HepG2 (cell line): Measurements from ENCODE around the gene DGCR6L. TPM values are rescaled to one million over a fixed set of nuclear protein-coding genes. Genes with fewer than 3 reads are reported as not detected.

ENCODE experiments used
- ATAC-seq: fragments of 200-7000 bp; cut with Tn5 transposase; 3 replicates; pipeline ENCODE4 v1.9.1; 2020; ENCODE audit warnings: mild to moderate bottlenecking, moderate library complexity
- Bru-seq: library from RNA; stranded (reverse); fragments of 400-500 nt; gene quantifications from one replicate; lab custom pipeline; 2021; lab: Mats Ljungman, UMichigan
- BruChase-seq, 2 experiments: library from RNA; stranded (reverse); fragments of 400-500 nt; gene quantifications; one replicate each; lab custom pipeline; 2021; lab: Mats Ljungman, UMichigan
- BruUV-seq: library from RNA; stranded (reverse); fragments of 400-500 nt; replicated peaks from 2 replicates; lab custom pipeline; 2021; lab: Mats Ljungman, UMichigan
- CTCF ChIA-PET: fragments of 300-600 bp; formaldehyde crosslinking; extraction: SDS; loops from one replicate; lab custom pipeline; 2021; ENCODE audit warnings: low total read pairs, inconsistent platforms, low intra/inter-chr PET ratio; lab: Yijun Ruan, JAX
- POLR2A ChIA-PET: fragments of 350-600 bp; sonication (Branson Sonifier 250); formaldehyde crosslinking; loops from one replicate; lab custom pipeline; 2020; ENCODE audit warnings: antibody characterized with exemption, inconsistent platforms; lab: Yijun Ruan, JAX
- DNase-seq: peaks from one replicate; pipeline ENCODE4 v3.0.0-alpha.2; 2015; ENCODE audit warnings: low spot score
- FAIRE-seq: peaks from 3 replicates; lab custom pipeline; 2011; peaks lifted over from hg19 to GRCh38; lab: Jason Lieb, UNC
- H2AFZ ChIP-seq: one replicate; pipeline ENCODE4 v1.6.1; 2011; ENCODE audit warnings: low read length, inconsistent platforms
- H3K27ac ChIP-seq: fragments of 300-600 bp; 3 replicates; pipeline ENCODE4 v1.8.0; 2011; ENCODE audit warnings: mixed run types, mild to moderate bottlenecking, mixed read lengths, low read length, inconsistent platforms; ENCODE audit not compliant: insufficient read depth; ENCODE audit errors: extremely low read length
- H3K27me3 ChIP-seq, 2 experiments: fragments of 200-600 bp in 1 of 2; 2 replicates in 1 of 2; 3 replicates in 1 of 2; pipeline versions ENCODE4 v1.6.0 to v1.8.0; 2011; ENCODE audit warnings: low read length in 2 of 2, mild to moderate bottlenecking in 2 of 2, moderate library complexity in 2 of 2, inconsistent platforms in 1 of 2; ENCODE audit not compliant: insufficient read depth in 2 of 2, control insufficient read depth in 1 of 2
- H3K36me3 ChIP-seq, 2 experiments: fragments of 200-600 bp in 1 of 2; replicated peaks in 1 of 2; 2 replicates in 1 of 2; 3 replicates in 1 of 2; pipeline versions ENCODE4 v1.5.1 to v1.8.0; 2011; ENCODE audit warnings: low read length in 2 of 2, inconsistent platforms in 1 of 2; ENCODE audit not compliant: insufficient read depth in 2 of 2, control insufficient read depth in 1 of 2
- H3K4me1 ChIP-seq: 2 replicates; pipeline ENCODE4 v1.5.1; 2012; ENCODE audit warnings: low read length, inconsistent platforms; ENCODE audit not compliant: insufficient read depth
- H3K4me2 ChIP-seq: 2 replicates; pipeline ENCODE4 v1.6.0; 2011; ENCODE audit warnings: low read depth, low read length, inconsistent platforms
- H3K4me3 ChIP-seq, 3 experiments: fragments of 200-600 bp in 1 of 3; sonication (generic), shearing (Covaris generic) in 1 of 3; replicated peaks in 1 of 3; 2 replicates each; pipeline ENCODE4 v1.5.1; 2011 to 2016; ENCODE audit warnings: low read length in 3 of 3, inconsistent platforms in 2 of 3, low read depth in 2 of 3, mild to moderate bottlenecking in 2 of 3, control low read depth in 1 of 3, mixed read lengths in 1 of 3; ENCODE audit not compliant: insufficient read depth in 1 of 3
- H3K79me2 ChIP-seq: one replicate; pipeline ENCODE4 v1.6.1; 2011; ENCODE audit warnings: low read length, inconsistent platforms; ENCODE audit not compliant: insufficient read depth
- H3K9ac ChIP-seq: 2 replicates; pipeline ENCODE4 v1.6.0; 2011; ENCODE audit warnings: mild to moderate bottlenecking, low read depth, low read length, inconsistent platforms; ENCODE audit not compliant: insufficient read depth
- H3K9me3 ChIP-seq: 2 replicates; pipeline ENCODE4 v1.5.1; 2012; ENCODE audit warnings: mild to moderate bottlenecking, low read length
- H4K20me1 ChIP-seq: 2 replicates; pipeline ENCODE4 v1.6.0; 2011; ENCODE audit warnings: inconsistent platforms, mild to moderate bottlenecking, low read length, moderate library complexity; ENCODE audit not compliant: insufficient read depth
- FOXK2 ChIP-seq: fragments of 450-650 bp; IDR thresholded peaks from 2 replicates; pipeline ENCODE4 v1.6.1; 2016
- FOXO1 ChIP-seq: sonication (generic); formaldehyde crosslinking; IDR thresholded peaks from 2 replicates; pipeline ENCODE4 v1.4.0; 2020; ENCODE audit warnings: missing genetic modification reagents
- MTF1 ChIP-seq: sonication (generic); formaldehyde crosslinking; IDR thresholded peaks from 2 replicates; pipeline ENCODE4 v1.5.0; 2020; ENCODE audit warnings: missing genetic modification reagents
- MTF2 ChIP-seq: sonication (generic); formaldehyde crosslinking; IDR thresholded peaks from 2 replicates; pipeline ENCODE4 v1.5.0; 2020; ENCODE audit warnings: missing genetic modification reagents, borderline replicate concordance
- PHF5A ChIP-seq: IDR thresholded peaks from one replicate; pipeline ENCODE4 v1.6.1; 2018; ENCODE audit warnings: low read depth, missing genetic modification reagents; ENCODE audit not compliant: unreplicated experiment
- POLR2AphosphoS2 ChIP-seq: IDR thresholded peaks from 2 replicates; pipeline ENCODE4 v1.6.1; 2011; ENCODE audit warnings: low read depth, low read length, improper control_type of control experiment
- SNAPC2 ChIP-seq: sonication (generic); formaldehyde crosslinking; IDR thresholded peaks from 2 replicates; pipeline ENCODE4 v1.8.1; 2022; ENCODE audit warnings: mild to moderate bottlenecking, missing genetic modification reagents
- ZFP62 ChIP-seq: sonication (generic); formaldehyde crosslinking; IDR thresholded peaks from 2 replicates; pipeline ENCODE4 v1.4.0; 2020; ENCODE audit warnings: missing genetic modification reagents
- ZMAT3 ChIP-seq: sonication (generic); formaldehyde crosslinking; conservative IDR thresholded peaks from 2 replicates; pipeline ENCODE4 v1.7.0; 2021; ENCODE audit warnings: missing genetic modification reagents
- ZNF382 ChIP-seq: sonication (generic); formaldehyde crosslinking; IDR thresholded peaks from 2 replicates; pipeline ENCODE4 v1.5.0; 2020; ENCODE audit warnings: missing genetic modification reagents, mild to moderate bottlenecking, borderline replicate concordance
- ZNF430 ChIP-seq: sonication (generic); formaldehyde crosslinking; IDR thresholded peaks from 2 replicates; pipeline ENCODE4 v1.9.0; 2021; ENCODE audit warnings: mild to moderate bottlenecking, missing genetic modification reagents
- ZNF496 ChIP-seq: sonication (generic); formaldehyde crosslinking; IDR thresholded peaks from 2 replicates; pipeline ENCODE4 v1.8.1; 2023; ENCODE audit warnings: mild to moderate bottlenecking, moderate library complexity, missing genetic modification reagents; ENCODE audit not compliant: insufficient replicate concordance
- WGBS: methylation state at CpG from one replicate; pipeline ENCODE4 v1.1.6; 2017; ENCODE audit warnings: low lambda C conversion rate; 5-methylcytosine and 5-hydroxymethylcytosine counted together
- in situ Hi-C: cut with HindIII; loops from 2 replicates; pipeline ENCODE4 v1.10.0; 2017; ENCODE audit warnings: low pct_unique_long_range_greater_than_20kb; ENCODE audit not compliant: extremely low pct_ligation_motif_present
- intact Hi-C: fragments of 100-400 bp; cut with micrococcal nuclease; formaldehyde crosslinking; loops from one replicate; pipeline ENCODE4 v1.10.0; 2022; ENCODE audit not compliant: unreplicated experiment
- long read RNA-seq, 2 experiments: library from RNA in 1 of 2; library from polyadenylated mRNA in 1 of 2; stranded (forward) in 1 of 2; unstranded in 1 of 2; transcript quantifications; one replicate each; pipeline ENCODE4 v2.0.0, GENCODE V29; 2019 to 2022
- polyA minus RNA-seq, 3 experiments: library from RNA; depleted of rRNA, polyadenylated mRNA; stranded (reverse); fragments of >200 nt; gene quantifications; 2 replicates each; pipeline ENCODE4 v1.2.3, GENCODE V29; 2011; ENCODE audit warnings: low replicate concordance in 1 of 3
- polyA plus RNA-seq, 8 experiments: library from polyadenylated mRNA; depleted of rRNA in 3 of 8; stranded (reverse) in 7 of 8; unstranded in 1 of 8; fragments of >200 nt; fragmentation: Illumina TruSeq in 4 of 8; extraction: Trizol in 4 of 8; gene quantifications; 2 replicates each; pipeline versions ENCODE4 v1.2.1 to v1.2.3, GENCODE V29; 2011 to 2016; ENCODE audit warnings: low read depth in 4 of 8, missing spikeins in 1 of 8, mixed read lengths in 1 of 8; ENCODE audit not compliant: insufficient read depth in 1 of 8
- total RNA-seq, 5 experiments: library from RNA; depleted of rRNA; stranded (reverse); fragments of >200 nt; fragmentation: Illumina TruSeq; extraction: Trizol; gene quantifications; 2 replicates each; pipeline ENCODE4 v1.2.3, GENCODE V29; 2016; ENCODE audit warnings: low read depth in 1 of 5
- TF ChIP-seq, protein P1 (sequence below): sonication (generic); formaldehyde crosslinking; IDR thresholded peaks from 2 replicates; pipeline ENCODE4 v1.8.0; 2022; ENCODE audit warnings: missing genetic modification reagents, mild to moderate bottlenecking, inconsistent platforms, borderline replicate concordance

Gene DGCR6L
- total RNA-seq (2016; rRNA removed; fragmentation: Illumina TruSeq; extraction: Trizol) = 28.6 and 35.3 TPM in 2 replicates
- 183 and 197 TPM in 2 replicates for total RNA-seq (2016; cell fraction: cytosol; rRNA removed; fragmentation: Illumina TruSeq; extraction: Trizol; ENCODE audit: low read depth)
- total RNA-seq (2016; cell fraction: insoluble cytoplasmic fraction; rRNA removed; fragmentation: Illumina TruSeq; extraction: Trizol) = 29.9 and 35.6 TPM in 2 replicates
- 126 and 141 TPM in 2 replicates for total RNA-seq (2016; cell fraction: membrane; rRNA removed; fragmentation: Illumina TruSeq; extraction: Trizol)
- total RNA-seq (2016; cell fraction: nucleus; rRNA removed; fragmentation: Illumina TruSeq; extraction: Trizol) = 12.8 and 14.2 TPM in 2 replicates
- polyA plus RNA-seq (2011; rRNA removed) = 17.5 and 21.0 TPM in 2 replicates
- 19.5 and 31.1 TPM in 2 replicates for polyA plus RNA-seq (2011; cell fraction: cytosol; rRNA removed)
- 16.0 and 19.9 TPM in 2 replicates for polyA plus RNA-seq (2011; cell fraction: nucleus; rRNA removed)
- 11.2 and 14.4 TPM in 2 replicates for polyA plus RNA-seq (2012)
- polyA plus RNA-seq (2016; cell fraction: cytosol; fragmentation: Illumina TruSeq; extraction: Trizol; ENCODE audit: low read depth) = 265 and 266 TPM in 2 replicates
- polyA plus RNA-seq (2016; cell fraction: insoluble cytoplasmic fraction; fragmentation: Illumina TruSeq; extraction: Trizol; ENCODE audit: low read depth) = 34.5 and 37.0 TPM in 2 replicates
- 152 and 154 TPM in 2 replicates for polyA plus RNA-seq (2016; cell fraction: membrane; fragmentation: Illumina TruSeq; extraction: Trizol; ENCODE audit: low read depth)
- polyA plus RNA-seq (2016; cell fraction: nucleus; fragmentation: Illumina TruSeq; extraction: Trizol; ENCODE audit: insufficient read depth, low read depth) = 28.6 and 30.7 TPM in 2 replicates
- 13.0 and 13.4 TPM in 2 replicates for polyA minus RNA-seq (2011; rRNA and poly(A)+ RNA removed; ENCODE audit: low replicate concordance)
- 6.3 and 8.1 TPM in 2 replicates for polyA minus RNA-seq (2011; cell fraction: cytosol; rRNA and poly(A)+ RNA removed)
- 3.0 and 4.2 TPM in 2 replicates for polyA minus RNA-seq (2011; cell fraction: nucleus; rRNA and poly(A)+ RNA removed)
- Bru-seq, nascent RNA = percentile 48 among the genes with signal in this experiment
- BruChase-seq, experiment 1, labeled RNA remaining after a 6-hour chase = percentile 47 among the genes with signal in this experiment
- BruChase-seq, experiment 2, labeled RNA remaining after a 2-hour chase = percentile 51 among the genes with signal in this experiment
- long read RNA-seq, experiment 1, transcript DGCR6L-201 (5 exons, 1,154 nt) = major isoform, 83 of 92 reads
- long read RNA-seq, experiment 1, partial matches to known transcripts = 2 of 92 reads
- long read RNA-seq, experiment 1, other reads (novel, unspliced or antisense) = 6 of 92 reads
- long read RNA-seq, experiment 2, transcript DGCR6L-201 (5 exons, 1,154 nt) = major isoform, 44 of 67 reads
- long read RNA-seq, experiment 2, partial matches to known transcripts = 4 of 67 reads
- long read RNA-seq, experiment 2, other reads (novel, unspliced or antisense) = 16 of 67 reads

DNA sequence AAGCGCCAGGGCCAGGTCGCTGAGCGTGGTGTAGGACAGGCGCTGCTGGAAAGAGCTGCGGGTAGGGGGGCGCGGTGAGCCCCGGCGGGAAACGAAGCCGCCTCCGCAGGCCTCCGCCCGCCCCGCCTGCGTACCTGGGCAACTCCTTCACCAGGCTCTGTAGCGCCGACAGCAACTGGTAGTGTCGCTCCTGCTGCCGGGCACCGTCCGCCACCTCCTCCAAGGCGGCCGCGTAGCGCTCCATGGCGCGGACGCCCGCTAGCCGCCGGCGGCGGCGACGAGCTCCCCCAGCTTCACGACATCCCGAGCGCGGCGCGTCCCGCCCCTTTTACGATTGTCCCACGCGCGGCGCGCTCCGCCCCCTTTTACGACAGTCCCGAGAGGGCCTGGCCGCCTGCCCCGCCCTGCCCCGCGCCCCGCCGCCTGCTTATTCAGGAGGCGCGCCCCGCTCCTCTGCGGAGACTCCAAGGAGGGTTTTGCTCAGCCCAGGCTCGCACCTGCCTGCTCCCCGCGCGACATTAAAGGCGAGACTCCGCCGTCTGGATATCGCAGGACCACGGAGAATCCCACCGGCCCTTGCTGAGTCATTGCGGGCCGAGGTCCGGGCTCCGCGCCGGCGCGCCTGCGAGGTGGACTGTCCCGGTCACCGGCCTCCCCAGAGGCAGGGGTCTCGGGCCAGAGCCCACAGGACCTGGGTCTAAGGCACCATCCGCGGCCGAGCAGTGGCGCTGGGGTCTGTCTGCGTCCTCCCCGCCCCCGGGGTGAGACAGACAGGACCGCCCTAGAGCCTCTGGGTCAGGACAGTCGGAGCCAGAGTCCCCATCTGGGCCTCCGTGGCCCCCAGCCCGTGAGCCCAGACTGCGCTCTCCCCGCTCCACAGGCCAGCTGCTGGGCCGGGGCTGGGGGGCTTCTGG lies at the start of gene DGCR6L:
Gene DGCR6L (minus strand): TSS at position 316 of the 914 bp plus-strand sequence. CDS start 72 bp downstream, at position 244.
- DNase-seq (peak; percentile 76), ATAC-seq (peak; percentile 69), FAIRE-seq (no peak)
- Histone ChIP-seq H2AFZ (no peak within 1 kb of the TSS), H4K20me1 (no peaks in the 10 kb centered on the region), H3K9ac (peak within 1 kb of the TSS; percentile 86), H3K36me3 (no peaks in the 10 kb centered on the region), H3K4me3 (peak within 1 kb of the TSS; percentile 89 to 94 (median 93)), H3K4me1 (peaks cover 48% of the 10 kb centered on the region), H3K4me2 (peak within 1 kb of the TSS; percentile 95), H3K27me3 (no peaks in the 10 kb centered on the region; a peak in 1 of 5 replicates), H3K27ac (peak within 1 kb of the TSS; percentile 71), H3K9me3 (no peaks in the 10 kb centered on the region), H3K79me2 (no peaks in the 10 kb centered on the region)
- intact Hi-C loops = no loop called here
- POLR2A ChIA-PET = interaction anchor here (0.6 to 1.1 kb wide), 5 partner anchors 51 to 1348 kb away, joined by 3 to 7 read pairs (median 3); partner anchors contain the start of gene KLHL22
- in situ Hi-C loops = no loop called here
- BruUV-seq = no TSS peak
- 2% methylated on average over 34 of the region's 98 CpGs for WGBS
- CTCF ChIA-PET = no interaction called here
- no peak for TF ChIP-seq POLR2AphosphoS2
- TF ChIP-seq SNAPC2 (CRISPR knock-in tag) = no peak
- TF ChIP-seq MTF1 (CRISPR knock-in tag) = no peak
- TF ChIP-seq, protein P1, sequence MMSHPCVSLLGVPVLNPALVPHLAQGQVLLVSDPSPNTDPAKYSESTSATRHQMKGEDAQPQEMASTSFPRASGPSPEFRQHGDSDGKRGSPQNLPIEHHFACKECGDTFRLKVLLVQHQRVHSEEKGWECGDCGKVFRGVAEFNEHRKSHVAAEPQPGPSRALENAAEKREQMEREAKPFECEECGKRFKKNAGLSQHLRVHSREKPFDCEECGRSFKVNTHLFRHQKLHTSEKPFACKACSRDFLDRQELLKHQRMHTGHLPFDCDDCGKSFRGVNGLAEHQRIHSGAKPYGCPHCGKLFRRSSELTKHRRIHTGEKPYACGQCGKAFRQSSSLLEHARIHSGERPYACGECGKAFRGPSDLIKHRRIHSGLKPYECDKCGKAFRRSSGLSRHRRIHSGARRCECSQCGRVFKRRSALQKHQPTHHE (CRISPR knock-in tag) = 0 out of 2 replicates have a peak, but pooled peaks have one; percentile 52
- no peak for TF ChIP-seq ZFP62
- TF ChIP-seq ZMAT3 (CRISPR knock-in tag) = peak; percentile 64; the same call in 1 of the 2 replicates
- TF ChIP-seq MTF2 (CRISPR knock-in tag) = peak; percentile 85; the same call in 1 of the 2 replicates
- peak; percentile 58 for TF ChIP-seq ZNF430 (CRISPR knock-in tag)
- TF ChIP-seq FOXO1 (CRISPR knock-in tag) = no peak
- no peak for TF ChIP-seq ZNF382 (CRISPR knock-in tag)
- no peak for TF ChIP-seq ZNF496 (CRISPR knock-in tag)
- no peak for TF ChIP-seq FOXK2
- TF ChIP-seq PHF5A (CRISPR knock-in tag) = no peak
